Pancreas (tissue), 10 donors: ENCODE measurements around the gene ZBTB16. TPM values are rescaled to one million over a fixed set of nuclear protein-coding genes. Genes with fewer than 3 reads are reported as not detected.
A peak's percentile ranks its signal among the peaks of the same experiment; 100 is the strongest.

Experiments
- ATAC-seq, 4 donors: fragments of 200-7000 bp; cut with Tn5 transposase; one replicate each; pipeline versions ENCODE4 v1.8.0 to v1.9.1; 2020; ENCODE audit warnings: mild to moderate bottlenecking in 4 of 4, moderate library complexity in 4 of 4
- DNase-seq, 6 donors: peaks; one replicate each; pipeline ENCODE4 v3.0.0-alpha.2; 2020
- FAIRE-seq: peaks from 2 replicates; lab custom pipeline; 2012; peaks lifted over from hg19 to GRCh38; lab: Jason Lieb, UNC
- H3K27ac ChIP-seq, 4 donors: fragments of 200-600 bp; sonication (generic); 1 replicate in 3 of 4; 2 replicates in 1 of 4; pipeline versions ENCODE4 v1.5.0 to v1.8.0; 2020
- H3K27me3 ChIP-seq, 4 donors: fragments of 200-600 bp; one replicate each; pipeline ENCODE4 v1.8.0; 2021
- H3K36me3 ChIP-seq, 3 donors: fragments of 200-600 bp; sonication (generic) in 1 of 3; one replicate each; pipeline versions ENCODE4 v1.5.0 to v1.8.0; 2020 to 2021
- H3K4me1 ChIP-seq, 3 donors: fragments of 200-600 bp; one replicate each; pipeline ENCODE4 v1.8.0; 2021
- H3K4me3 ChIP-seq, 4 donors: fragments of 200-600 bp; sonication (generic) in 2 of 4; one replicate each; pipeline versions ENCODE4 v1.5.0 to v1.8.0; 2020 to 2021
- H3K9me3 ChIP-seq, 4 donors: fragments of 200-600 bp; one replicate each; pipeline ENCODE4 v1.8.0; 2021
- CTCF ChIP-seq, 4 donors: fragments of 200-600 bp; sonication (generic) in 3 of 4; IDR thresholded peaks; one replicate each; pipeline versions ENCODE4 v1.5.0 to v1.8.0; 2021; ENCODE audit warnings: antibody characterized with exemption in 4 of 4
- WGBS, 2 donors: extraction: QIAGEN DNeasy Blood & Tissue Kit; methylation state at CpG; one replicate each; pipeline ENCODE4 v1.1.7; 2013; 5-methylcytosine and 5-hydroxymethylcytosine counted together
- intact Hi-C, 3 donors: fragments of 100-400 bp; cut with DNase I; formaldehyde crosslinking; loops; one replicate each; pipeline versions ENCODE4 v1.11.1 to v1.14.2; 2022
- polyA plus RNA-seq, 2 donors: library from polyadenylated mRNA; stranded (reverse); fragments of 200-250 nt; gene quantifications; one replicate each; pipeline ENCODE4 v1.2.3, GENCODE V29; 2013
- total RNA-seq, 6 donors: library from RNA; stranded (reverse); fragmentation: NEBNext Ultra II Directional in 4 of 6; extraction: Animal tissue kit (Norgen Biotek cat#: 25700) in 4 of 6; gene quantifications; one replicate each; pipeline versions ENCODE4 v1.2.1 to v1.2.4, GENCODE V29; 2021 to 2023
- donor health status: healthy with polysubstance abuse.
- donor health status: DM: no; HTN: no; CAD: no; lungs with moderate emphysema.
- donor health status: DM: no; HTN: no; CAD: no.
- donor health status: control.
- donor health status: control.
- donor health status: Bipolar disorder and iron deficiency.
- donor health status: DM: yes; HTN: yes; CAD: no.
- donor health status: DM: no; HTN: no; CAD: no.
- donor health status: DM: no; HTN: no; CAD: no.
- donor health status: DM: yes; HTN: yes; CAD: no.

ZBTB16 gene
- total and polyA plus RNA-seq, 8 donors = 8.1 to 76.4 (median 42.3) TPM

GRCh38 chr11:114256967-114257286, 197.4 kb downstream of the ZBTB16 start:
- intact Hi-C loops = loop anchor here in 1 of 3 donors (10.0 kb wide), 1 partner anchor 222 kb away; no protein-coding TSS in a partner anchor
- H3K9me3 ChIP-seq = no peaks in the 10 kb centered on the region
- no peak overlapping the region for H3K27ac ChIP-seq
- H3K27me3 ChIP-seq = no peaks in the 10 kb centered on the region
- H3K4me3 ChIP-seq = no peak overlapping the region
- no peak for ATAC-seq
- peaks cover 0 to 14% (median 0%) of the 10 kb centered on the region in 3 donors for H3K36me3 ChIP-seq
- no peaks in the 10 kb centered on the region for H3K4me1 ChIP-seq
- 91 to 92% methylated on average over 10 of the region's 10 CpGs for WGBS, 2 donors
- no peak for FAIRE-seq
- DNase-seq = no peak
- no peak for TF ChIP-seq CTCF (IDR thresholded peaks at IDR 0.05)

GRCh38 chr11:114257621-114258558, 198.4 kb downstream of the ZBTB16 start:
- FAIRE-seq (no peak), ATAC-seq (peak in 3 of 4 donors; percentile 14 to 33 (median 15)), DNase-seq (peak in 1 of 6 donors; percentile 57)
- no peaks in the 10 kb centered on the region for H3K4me1 ChIP-seq
- TF ChIP-seq CTCF (IDR thresholded peaks at IDR 0.05) = no peak
- no peak overlapping the region for H3K27ac ChIP-seq
- H3K9me3 ChIP-seq = no peaks in the 10 kb centered on the region
- intact Hi-C loops = loop anchor here in 1 of 3 donors (10.0 kb wide), 1 partner anchor 223 kb away; no protein-coding TSS in a partner anchor
- H3K27me3 ChIP-seq = no peaks in the 10 kb centered on the region
- peaks cover 0 to 7% (median 0%) of the 10 kb centered on the region in 3 donors for H3K36me3 ChIP-seq
- no peak overlapping the region for H3K4me3 ChIP-seq
- 62 to 68% methylated on average over 24 to 29 of the region's 29 CpGs for WGBS, 2 donors

GRCh38 chr11:114258696-114259095, 199.2 kb downstream of the ZBTB16 start:
- H3K4me3 ChIP-seq = no peak overlapping the region
- H3K9me3 ChIP-seq = no peaks in the 10 kb centered on the region
- 81 to 93% methylated on average over 7 of the region's 7 CpGs for WGBS, 2 donors
- H3K4me1 ChIP-seq = no peaks in the 10 kb centered on the region
- ATAC-seq (no peak), FAIRE-seq (no peak), DNase-seq (no peak)
- intact Hi-C loops = loop anchor here in 1 of 3 donors (10.0 kb wide), 1 partner anchor 224 kb away; no protein-coding TSS in a partner anchor
- TF ChIP-seq CTCF (IDR thresholded peaks at IDR 0.05) = no peak
- no peak overlapping the region for H3K27ac ChIP-seq
- H3K36me3 ChIP-seq = no peaks in the 10 kb centered on the region
- H3K27me3 ChIP-seq = no peaks in the 10 kb centered on the region

GRCh38 chr11:114259124-114259526, 199.6 kb downstream of the ZBTB16 start:
- peak in 3 of 4 donors; percentile 20 to 49 (median 48) for ATAC-seq

More at GRCh38 chr11:114259124-114259526, 199.6 kb downstream of the ZBTB16 start:
- Histone ChIP-seq H3K27me3 (no peaks in the 10 kb centered on the region), H3K36me3 (no peaks in the 10 kb centered on the region), H3K4me1 (no peaks in the 10 kb centered on the region), H3K27ac (no peak overlapping the region), H3K4me3 (no peak overlapping the region), H3K9me3 (no peaks in the 10 kb centered on the region)
- 37% methylated on average over 10 of the region's 10 CpGs for WGBS, 2 donors
- intact Hi-C loops = loop anchor here in 1 of 3 donors (10.0 kb wide), 1 partner anchor 224 kb away; no protein-coding TSS in a partner anchor
- DNase-seq (peak in 3 of 6 donors; percentile 29 to 74 (median 59)), FAIRE-seq (no peak)
- no peak for TF ChIP-seq CTCF (IDR thresholded peaks at IDR 0.05)
